Stimulated activated naive B cell treated with anti-CD40 and anti-IgM and Interleukin-4, amounts not matched to agents 10 μg/mL and 1 μg/mL and 100 μg/mL, for 72 hours (primary cell): Measurements from ENCODE around the gene HOXB5.

Source experiments
- ATAC-seq, 2 donors: fragments of 150-1000 bp; cut with Tn5 transposase; replicated peaks; 2 replicates each; pipeline ENCODE4 v1.10.0; 2021; ENCODE audit warnings: moderate library complexity in 1 of 2
- DNase-seq: peaks from one replicate; pipeline ENCODE4 v3.0.0; 2021
- H3K27ac Mint-ChIP-seq: one replicate; pipeline ENCODE4 v1.8.0; 2022; ENCODE audit warnings: mild to moderate bottlenecking, mixed read lengths
- H3K27me3 Mint-ChIP-seq, 2 donors: one replicate each; pipeline ENCODE4 v1.8.0; 2022; ENCODE audit warnings: mixed read lengths in 2 of 2
- H3K36me3 Mint-ChIP-seq, 2 donors: one replicate each; pipeline ENCODE4 v1.8.0; 2022; ENCODE audit warnings: mixed read lengths in 2 of 2, mild to moderate bottlenecking in 1 of 2
- H3K4me1 Mint-ChIP-seq, 2 donors: one replicate each; pipeline ENCODE4 v1.8.0; 2022; ENCODE audit warnings: mixed read lengths in 2 of 2, mild to moderate bottlenecking in 1 of 2
- H3K4me3 Mint-ChIP-seq, 2 donors: one replicate each; pipeline ENCODE4 v1.8.0; 2022; ENCODE audit warnings: mild to moderate bottlenecking in 2 of 2, mixed read lengths in 2 of 2, moderate library complexity in 1 of 2
- H3K9me3 Mint-ChIP-seq, 2 donors: one replicate each; pipeline ENCODE4 v1.8.0; 2022; ENCODE audit warnings: mixed read lengths in 2 of 2, mild to moderate bottlenecking in 1 of 2

The HOXB5 gene

GRCh38 chr17:48615047-48615962 is 21.7 kb upstream of the HOXB5 start, which contains the start of gene HOXB8:
Gene HOXB8 (minus strand): TSS chr17:48615292. CDS start chr17:48614704, 588 bp downstream.
- H3K9me3 Mint-ChIP-seq = no peaks in the 10 kb centered on the region
- peak within 1 kb of the TSS; percentile 76 to 78 for H3K4me3 Mint-ChIP-seq

GRCh38 chr17:48613862-48614694 is 20.5 kb upstream of the HOXB5 start:
- peaks cover 34 to 71% of the 10 kb centered on the region in 2 donors for H3K4me1 Mint-ChIP-seq

More at GRCh38 chr17:48615047-48615962, 21.7 kb upstream of the HOXB5 start, which contains the start of gene HOXB8:
- Mint-ChIP-seq H3K4me1 (peaks cover 36 to 79% of the 10 kb centered on the region in 2 donors), H3K27me3 (peaks cover 77 to 96% of the 10 kb centered on the region in 2 donors), H3K36me3 (peaks cover 2 to 7% of the 10 kb centered on the region in 2 donors), H3K27ac (peak within 1 kb of the TSS; percentile 92)
- DNase-seq (no peak), ATAC-seq (no peak)

GRCh38 chr17:48612854-48613691 is 19.5 kb upstream of the HOXB5 start:
- peaks cover 73 to 96% of the 10 kb centered on the region in 2 donors for H3K27me3 Mint-ChIP-seq
- peak; percentile 25 for DNase-seq
- peak; percentile 43 to 59 for ATAC-seq
- peaks cover 30 to 61% of the 10 kb centered on the region in 2 donors for H3K4me1 Mint-ChIP-seq
- H3K4me3 Mint-ChIP-seq = peak overlapping the region; percentile 84 to 93
- H3K27ac Mint-ChIP-seq = peak overlapping the region; percentile 81
- H3K36me3 Mint-ChIP-seq = peaks cover 2 to 7% of the 10 kb centered on the region in 2 donors
- no peaks in the 10 kb centered on the region for H3K9me3 Mint-ChIP-seq

More at GRCh38 chr17:48613862-48614694, 20.5 kb upstream of the HOXB5 start:
- Mint-ChIP-seq H3K9me3 (no peaks in the 10 kb centered on the region), H3K36me3 (peaks cover 2 to 7% of the 10 kb centered on the region in 2 donors), H3K27ac (peak overlapping the region; percentile 93), H3K27me3 (peaks cover 72 to 96% of the 10 kb centered on the region in 2 donors), H3K4me3 (peak overlapping the region; percentile 76 to 78)
- ATAC-seq (no peak), DNase-seq (no peak)

- ATAC-seq (peak in 1 of 2 donors; percentile 3), DNase-seq (no peak)
- peak overlapping the region; percentile 65 for H3K27ac Mint-ChIP-seq
- no peaks in the 10 kb centered on the region for H3K9me3 Mint-ChIP-seq
- H3K27me3 Mint-ChIP-seq = peaks cover 73 to 96% of the 10 kb centered on the region in 2 donors
- H3K36me3 Mint-ChIP-seq = peaks cover 2 to 7% of the 10 kb centered on the region in 2 donors
- peaks cover 30 to 57% of the 10 kb centered on the region in 2 donors for H3K4me1 Mint-ChIP-seq
- H3K4me3 Mint-ChIP-seq = peak overlapping the region; percentile 84 to 93
Observed at GRCh38 chr17:48612456-48612853, 18.9 kb upstream of the HOXB5 start.

GRCh38 chr17:48611681-48612455 is 18.3 kb upstream of the HOXB5 start:
- Mint-ChIP-seq H3K27me3 (peaks cover 70 to 94% of the 10 kb centered on the region in 2 donors), H3K9me3 (no peaks in the 10 kb centered on the region), H3K4me3 (peak overlapping the region; percentile 93 to 97), H3K4me1 (peaks cover 30 to 51% of the 10 kb centered on the region in 2 donors), H3K27ac (peak overlapping the region; percentile 9), H3K36me3 (peaks cover 2 to 7% of the 10 kb centered on the region in 2 donors)
- no peak for ATAC-seq
- no peak for DNase-seq

GRCh38 chr17:48611213-48611612 is 17.6 kb upstream of the HOXB5 start:
- peaks cover 71 to 94% of the 10 kb centered on the region in 2 donors for H3K27me3 Mint-ChIP-seq
- H3K4me1 Mint-ChIP-seq = peaks cover 30 to 49% of the 10 kb centered on the region in 2 donors
- H3K27ac Mint-ChIP-seq = peak overlapping the region; percentile 90

GRCh38 chr17:48610282-48611211 is 17.0 kb upstream of the HOXB5 start, which contains the start of gene HOXB7:
Gene HOXB7 (minus strand): TSS chr17:48611017. CDS start chr17:48610918, 99 bp downstream.
- ATAC-seq (peak; percentile 50 to 51), DNase-seq (peak; percentile 40)
- Mint-ChIP-seq H3K27ac (peak within 1 kb of the TSS; percentile 90), H3K4me3 (peak within 1 kb of the TSS; percentile 93 to 97), H3K27me3 (peaks cover 71 to 94% of the 10 kb centered on the region in 2 donors), H3K36me3 (peaks cover 2 to 7% of the 10 kb centered on the region in 2 donors), H3K9me3 (no peaks in the 10 kb centered on the region), H3K4me1 (peaks cover 30 to 49% of the 10 kb centered on the region in 2 donors)

More at GRCh38 chr17:48611213-48611612, 17.6 kb upstream of the HOXB5 start:
- ATAC-seq = peak; percentile 12 to 34
- peak overlapping the region; percentile 93 to 97 for H3K4me3 Mint-ChIP-seq
- peaks cover 2 to 7% of the 10 kb centered on the region in 2 donors for H3K36me3 Mint-ChIP-seq
- no peak for DNase-seq
- no peaks in the 10 kb centered on the region for H3K9me3 Mint-ChIP-seq

GRCh38 chr17:48609759-48610281 is 16.2 kb upstream of the HOXB5 start:
- ATAC-seq = no peak
- Mint-ChIP-seq H3K27me3 (peaks cover 68 to 94% of the 10 kb centered on the region in 2 donors), H3K27ac (no peak overlapping the region), H3K4me3 (peak overlapping the region; percentile 93 to 97), H3K36me3 (peaks cover 2 to 3% of the 10 kb centered on the region in 2 donors), H3K9me3 (no peaks in the 10 kb centered on the region), H3K4me1 (peaks cover 27 to 44% of the 10 kb centered on the region in 2 donors)
- no peak for DNase-seq

- peaks cover 25 to 37% of the 10 kb centered on the region in 2 donors for H3K4me1 Mint-ChIP-seq
- H3K36me3 Mint-ChIP-seq = peaks cover 0 to 2% of the 10 kb centered on the region in 2 donors
- no peak for DNase-seq
- H3K27ac Mint-ChIP-seq = no peak overlapping the region
- H3K9me3 Mint-ChIP-seq = no peaks in the 10 kb centered on the region
- no peak for ATAC-seq
- peaks cover 68 to 94% of the 10 kb centered on the region in 2 donors for H3K27me3 Mint-ChIP-seq
- H3K4me3 Mint-ChIP-seq = no peak overlapping the region
Observed at GRCh38 chr17:48609033-48609432, 15.5 kb upstream of the HOXB5 start.

GRCh38 chr17:48608494-48608834 is 14.9 kb upstream of the HOXB5 start:
- peaks cover 0 to 2% of the 10 kb centered on the region in 2 donors for H3K36me3 Mint-ChIP-seq
- DNase-seq (no peak), ATAC-seq (no peak)
- H3K4me3 Mint-ChIP-seq = no peak overlapping the region
- no peak overlapping the region for H3K27ac Mint-ChIP-seq
- H3K4me1 Mint-ChIP-seq = peaks cover 21 to 31% of the 10 kb centered on the region in 2 donors
- peaks cover 68 to 94% of the 10 kb centered on the region in 2 donors for H3K27me3 Mint-ChIP-seq
- H3K9me3 Mint-ChIP-seq = no peaks in the 10 kb centered on the region

GRCh38 chr17:48606892-48607614 is 13.5 kb upstream of the HOXB5 start:
- no peak for ATAC-seq
- Mint-ChIP-seq H3K4me3 (no peak overlapping the region), H3K27me3 (peaks cover 64 to 95% of the 10 kb centered on the region in 2 donors), H3K36me3 (peaks cover 0 to 2% of the 10 kb centered on the region in 2 donors), H3K9me3 (no peaks in the 10 kb centered on the region), H3K27ac (no peak overlapping the region), H3K4me1 (peaks cover 15 to 26% of the 10 kb centered on the region in 2 donors)
- no peak for DNase-seq
